Ishikawa (cell line): Measurements from ENCODE around the gene THAP7.

Experiments
- CEBPB ChIP-seq: IDR thresholded peaks from 2 replicates; pipeline ENCODE4 v1.6.1; 2012
- CREB1 ChIP-seq: IDR thresholded peaks from 2 replicates; pipeline ENCODE4 v1.6.1; 2012; ENCODE audit warnings: low read depth
- EGR1 ChIP-seq: IDR thresholded peaks from 2 replicates; pipeline ENCODE4 v1.6.1; 2012
- EP300 ChIP-seq: IDR thresholded peaks from 2 replicates; pipeline ENCODE4 v1.6.1; 2012; ENCODE audit warnings: borderline replicate concordance
- FOXM1 ChIP-seq: IDR thresholded peaks from 2 replicates; pipeline ENCODE4 v1.6.1; 2012; ENCODE audit warnings: low read depth, borderline replicate concordance
- NFIC ChIP-seq: IDR thresholded peaks from 2 replicates; pipeline ENCODE4 v1.6.1; 2012
- RAD21 ChIP-seq: IDR thresholded peaks from 2 replicates; pipeline ENCODE4 v1.6.1; 2012; ENCODE audit warnings: low read depth
- TAF1 ChIP-seq: IDR thresholded peaks from 2 replicates; pipeline ENCODE4 v1.6.1; 2012; ENCODE audit warnings: low read depth, mild to moderate bottlenecking
- TCF12 ChIP-seq: IDR thresholded peaks from 2 replicates; pipeline ENCODE4 v1.6.1; 2012; ENCODE audit warnings: low read depth
- TEAD4 ChIP-seq: IDR thresholded peaks from 2 replicates; pipeline ENCODE4 v1.6.1; 2012
- USF1 ChIP-seq: IDR thresholded peaks from 2 replicates; pipeline ENCODE4 v1.6.1; 2012
- YY1 ChIP-seq: IDR thresholded peaks from 2 replicates; pipeline ENCODE4 v1.6.1; 2012; ENCODE audit warnings: low read depth
- ZBTB7A ChIP-seq: IDR thresholded peaks from 2 replicates; pipeline ENCODE4 v1.6.1; 2012; ENCODE audit warnings: low read depth
- TF ChIP-seq, protein P1 (sequence below): IDR thresholded peaks from 2 replicates; pipeline ENCODE4 v1.6.1; 2012
- TF ChIP-seq, protein P2 (sequence below): IDR thresholded peaks from 2 replicates; pipeline ENCODE4 v1.6.1; 2012; ENCODE audit warnings: low read depth, mild to moderate bottlenecking

The THAP7 gene

GRCh38 chr22:21032037-21032867 lies 30.3 kb upstream of the THAP7 start, which contains the start of gene SLC7A4:
Gene SLC7A4, minus strand, starts transcription at chr22:21032561. Its CDS starts 749 bp downstream, at chr22:21031812.
- TF ChIP-seq EGR1 (no peak), CREB1 (no peak), RAD21 (no peak), EP300 (no peak), TCF12 (no peak), NFIC (no peak), TAF1 (no peak), ZBTB7A (no peak), CEBPB (no peak), USF1 (no peak), TEAD4 (no peak), FOXM1 (no peak), YY1 (no peak)
- TF ChIP-seq, protein P1, sequence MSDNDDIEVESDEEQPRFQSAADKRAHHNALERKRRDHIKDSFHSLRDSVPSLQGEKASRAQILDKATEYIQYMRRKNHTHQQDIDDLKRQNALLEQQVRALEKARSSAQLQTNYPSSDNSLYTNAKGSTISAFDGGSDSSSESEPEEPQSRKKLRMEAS = no peak
- TF ChIP-seq, protein P2, sequence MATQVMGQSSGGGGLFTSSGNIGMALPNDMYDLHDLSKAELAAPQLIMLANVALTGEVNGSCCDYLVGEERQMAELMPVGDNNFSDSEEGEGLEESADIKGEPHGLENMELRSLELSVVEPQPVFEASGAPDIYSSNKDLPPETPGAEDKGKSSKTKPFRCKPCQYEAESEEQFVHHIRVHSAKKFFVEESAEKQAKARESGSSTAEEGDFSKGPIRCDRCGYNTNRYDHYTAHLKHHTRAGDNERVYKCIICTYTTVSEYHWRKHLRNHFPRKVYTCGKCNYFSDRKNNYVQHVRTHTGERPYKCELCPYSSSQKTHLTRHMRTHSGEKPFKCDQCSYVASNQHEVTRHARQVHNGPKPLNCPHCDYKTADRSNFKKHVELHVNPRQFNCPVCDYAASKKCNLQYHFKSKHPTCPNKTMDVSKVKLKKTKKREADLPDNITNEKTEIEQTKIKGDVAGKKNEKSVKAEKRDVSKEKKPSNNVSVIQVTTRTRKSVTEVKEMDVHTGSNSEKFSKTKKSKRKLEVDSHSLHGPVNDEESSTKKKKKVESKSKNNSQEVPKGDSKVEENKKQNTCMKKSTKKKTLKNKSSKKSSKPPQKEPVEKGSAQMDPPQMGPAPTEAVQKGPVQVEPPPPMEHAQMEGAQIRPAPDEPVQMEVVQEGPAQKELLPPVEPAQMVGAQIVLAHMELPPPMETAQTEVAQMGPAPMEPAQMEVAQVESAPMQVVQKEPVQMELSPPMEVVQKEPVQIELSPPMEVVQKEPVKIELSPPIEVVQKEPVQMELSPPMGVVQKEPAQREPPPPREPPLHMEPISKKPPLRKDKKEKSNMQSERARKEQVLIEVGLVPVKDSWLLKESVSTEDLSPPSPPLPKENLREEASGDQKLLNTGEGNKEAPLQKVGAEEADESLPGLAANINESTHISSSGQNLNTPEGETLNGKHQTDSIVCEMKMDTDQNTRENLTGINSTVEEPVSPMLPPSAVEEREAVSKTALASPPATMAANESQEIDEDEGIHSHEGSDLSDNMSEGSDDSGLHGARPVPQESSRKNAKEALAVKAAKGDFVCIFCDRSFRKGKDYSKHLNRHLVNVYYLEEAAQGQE = no peak

DNA sequence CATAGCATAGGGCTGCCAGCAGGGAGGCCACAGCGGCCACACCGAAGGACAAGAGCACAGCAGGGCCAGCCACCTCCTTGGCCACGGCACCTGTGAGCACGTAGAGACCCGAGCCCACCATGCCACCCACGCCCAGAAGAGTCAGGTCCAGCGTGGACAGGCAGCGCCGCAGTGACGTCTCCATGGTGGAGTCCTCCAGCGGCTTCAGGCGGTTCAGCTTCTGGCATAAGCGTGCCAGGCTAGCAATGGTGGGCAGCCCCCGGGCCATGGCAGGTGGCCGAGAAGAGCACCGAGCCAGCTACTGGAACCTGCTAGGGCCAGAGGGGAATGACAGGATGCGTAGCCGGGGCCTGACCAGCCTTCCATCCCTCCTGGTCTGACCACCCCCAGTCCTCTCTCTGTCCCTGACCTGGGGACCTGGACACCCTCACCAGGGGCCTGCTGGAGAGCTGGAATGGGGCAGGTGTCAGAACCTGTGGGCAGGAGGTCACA lies 29.7 kb upstream of the THAP7 start:
- TF ChIP-seq RAD21 = no peak
- TF ChIP-seq, protein P2 = no peak

- TF ChIP-seq EGR1 (no peak), EP300 (no peak), YY1 (no peak), CREB1 (no peak), FOXM1 (no peak), NFIC (no peak), CEBPB (no peak), TEAD4 (no peak)
- TF ChIP-seq, protein P1 = no peak
- TF ChIP-seq, protein P2 = no peak
Observed at GRCh38 chr22:21030621-21031544, 29.0 kb upstream of the THAP7 start.

GRCh38 chr22:21030032-21030431 lies 28.1 kb upstream of the THAP7 start:
- TF ChIP-seq FOXM1 (no peak), USF1 (no peak), EP300 (no peak), TAF1 (no peak), RAD21 (no peak), TEAD4 (no peak), TCF12 (no peak), ZBTB7A (no peak)
